Stimulated activated CD8-positive, alpha-beta memory T cell treated with anti-CD3 and anti-CD28 coated beads, Interleukin-4, amount 100 ng/mL, for 24 hours (primary cell): ENCODE results near the gene ACER3.
"Not testable (repeated sequence)": the region's sequence is repeated elsewhere in the genome, so short reads cannot be mapped to it uniquely, and the experiment has no call there.

Experiments used
- DNase-seq: peaks from one replicate; pipeline ENCODE4 v3.0.0-alpha.2; 2020; ENCODE audit warnings: low read depth

Gene ACER3

GRCh38 chr11:76860539-76861475 lies at the start of gene ACER3:
Gene ACER3 (plus strand): TSS chr11:76860918. CDS start chr11:76860977, 59 bp downstream.
- peak; percentile 86 for DNase-seq

GRCh38 chr11:76811259-76811658 lies 49.5 kb upstream of the ACER3 start:
- DNase-seq: no peak

- no peak for DNase-seq
Observed at GRCh38 chr11:76814414-76814813, 46.3 kb upstream of the ACER3 start.

- DNase-seq: not testable (repeated sequence)
Observed at GRCh38 chr11:76815678-76816077, 45.0 kb upstream of the ACER3 start.

- no peak for DNase-seq
Observed at GRCh38 chr11:76820184-76820566, 40.5 kb upstream of the ACER3 start.

- DNase-seq: not testable (repeated sequence)
Observed at GRCh38 chr11:76821396-76821795, 39.3 kb upstream of the ACER3 start.

GRCh38 chr11:76822406-76822805 lies 38.3 kb upstream of the ACER3 start:
- no peak for DNase-seq

GRCh38 chr11:76823481-76824028 lies 37.2 kb upstream of the ACER3 start:
- DNase-seq: no peak

GRCh38 chr11:76824083-76824939 lies 36.4 kb upstream of the ACER3 start:
- no peak for DNase-seq

GRCh38 chr11:76824980-76825725 lies 35.6 kb upstream of the ACER3 start:
- DNase-seq: no peak

GRCh38 chr11:76825726-76826396 lies 34.9 kb upstream of the ACER3 start:
- DNase-seq: no peak

GRCh38 chr11:76826508-76826907 lies 34.2 kb upstream of the ACER3 start:
- not testable (repeated sequence) for DNase-seq

GRCh38 chr11:76827005-76827404 lies 33.7 kb upstream of the ACER3 start:
- DNase-seq: not testable (repeated sequence)

- no peak for DNase-seq
Observed at GRCh38 chr11:76830639-76831327, 29.9 kb upstream of the ACER3 start.

- DNase-seq: no peak
Observed at GRCh38 chr11:76831686-76832310, 28.9 kb upstream of the ACER3 start.

GRCh38 chr11:76832361-76832760 lies 28.4 kb upstream of the ACER3 start:
- DNase-seq: no peak

GRCh38 chr11:76834151-76834550 lies 26.6 kb upstream of the ACER3 start:
- DNase-seq: no peak

- DNase-seq: no peak
Observed at GRCh38 chr11:76835036-76835435, 25.7 kb upstream of the ACER3 start.

GRCh38 chr11:76835928-76836612 lies 24.6 kb upstream of the ACER3 start:
- no peak for DNase-seq
